Astrocyte of the cerebellum (primary cell): ENCODE measurements around the gene ZNF664.

Experiments
- DNase-seq: peaks from one replicate; pipeline ENCODE4 v3.0.0-alpha.2; 2011; ENCODE audit warnings: low read depth
- H3K4me3 ChIP-seq: 2 replicates; pipeline ENCODE4 v1.5.1; 2011; ENCODE audit warnings: mild to moderate bottlenecking, low read depth, low read length, moderate library complexity
- CTCF ChIP-seq: IDR thresholded peaks from 2 replicates; pipeline ENCODE4 v1.5.1; 2012; ENCODE audit warnings: low read length, low read depth, moderate library complexity, mild to moderate bottlenecking; ENCODE audit errors: missing control alignments
- in situ Hi-C: cut with HindIII; loops from 2 replicates; pipeline ENCODE4 v1.10.0; 2017; ENCODE audit warnings: low sequenced_read_pairs

ZNF664 gene

GRCh38 chr12:123958462-123958861 lies 14.6 kb upstream of the ZNF664 start:
- H3K4me3 ChIP-seq = no peak overlapping the region
- no peak for DNase-seq
- TF ChIP-seq CTCF = no peak
- in situ Hi-C loops = no loop called here

- no peak overlapping the region for H3K4me3 ChIP-seq
- in situ Hi-C loops = no loop called here
- no peak for TF ChIP-seq CTCF
- no peak for DNase-seq
Measured at GRCh38 chr12:123958876-123959275, 14.1 kb upstream of the ZNF664 start.

- no peak overlapping the region for H3K4me3 ChIP-seq
- no peak for DNase-seq
- in situ Hi-C loops = no loop called here
- no peak for TF ChIP-seq CTCF
Measured at GRCh38 chr12:123960029-123960735, 12.8 kb upstream of the ZNF664 start.

GRCh38 chr12:123960856-123961255 lies 12.2 kb upstream of the ZNF664 start:
- H3K4me3 ChIP-seq = no peak overlapping the region
- no peak for TF ChIP-seq CTCF
- DNase-seq = no peak

GRCh38 chr12:123961585-123962345 lies 11.2 kb upstream of the ZNF664 start:
- DNase-seq = no peak
- in situ Hi-C loops = no loop called here
- no peak for TF ChIP-seq CTCF
- no peak overlapping the region for H3K4me3 ChIP-seq

More at GRCh38 chr12:123960856-123961255, 12.2 kb upstream of the ZNF664 start:
- in situ Hi-C loops = no loop called here

- no peak for TF ChIP-seq CTCF
- no peak overlapping the region for H3K4me3 ChIP-seq
- DNase-seq = no peak
- in situ Hi-C loops = no loop called here
Measured at GRCh38 chr12:123962513-123962912, 10.5 kb upstream of the ZNF664 start.
